GM21360 (cell line): Measurements from ENCODE around the gene NLRC5.
A peak's percentile ranks its signal among the peaks of the same experiment; 100 is the strongest.
"Not testable (repeated sequence)": the region's sequence is repeated elsewhere in the genome, so short reads cannot be mapped to it uniquely, and the experiment has no call there.

Experiments
- ATAC-seq: cut with Tn5 transposase; IDR thresholded peaks from one replicate; pipeline ENCODE4 v1.9.1; 2021; ENCODE audit warnings: mild to moderate bottlenecking, moderate library complexity; ENCODE audit not compliant: unreplicated experiment

Gene NLRC5

DNA sequence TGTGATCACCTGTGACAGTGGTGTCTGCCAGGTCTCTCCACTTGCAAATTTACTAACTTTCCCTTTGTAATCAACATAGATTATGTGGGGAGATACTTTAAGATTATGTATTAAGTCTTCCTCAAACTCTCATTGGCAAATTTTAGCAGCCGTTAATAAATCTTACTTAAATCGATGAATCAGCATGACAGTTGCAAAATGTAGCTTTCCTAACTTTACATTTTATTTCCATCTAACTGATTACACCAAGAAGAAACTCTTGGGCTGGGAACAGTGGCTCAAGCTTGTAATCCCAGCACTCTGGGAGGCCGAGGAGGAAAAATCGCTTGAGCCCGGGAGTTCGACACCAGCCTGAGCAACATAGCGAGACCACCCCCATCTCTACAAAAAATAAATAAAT, 79.7 kb downstream of the NLRC5 start:
- ATAC-seq: no peak

DNA sequence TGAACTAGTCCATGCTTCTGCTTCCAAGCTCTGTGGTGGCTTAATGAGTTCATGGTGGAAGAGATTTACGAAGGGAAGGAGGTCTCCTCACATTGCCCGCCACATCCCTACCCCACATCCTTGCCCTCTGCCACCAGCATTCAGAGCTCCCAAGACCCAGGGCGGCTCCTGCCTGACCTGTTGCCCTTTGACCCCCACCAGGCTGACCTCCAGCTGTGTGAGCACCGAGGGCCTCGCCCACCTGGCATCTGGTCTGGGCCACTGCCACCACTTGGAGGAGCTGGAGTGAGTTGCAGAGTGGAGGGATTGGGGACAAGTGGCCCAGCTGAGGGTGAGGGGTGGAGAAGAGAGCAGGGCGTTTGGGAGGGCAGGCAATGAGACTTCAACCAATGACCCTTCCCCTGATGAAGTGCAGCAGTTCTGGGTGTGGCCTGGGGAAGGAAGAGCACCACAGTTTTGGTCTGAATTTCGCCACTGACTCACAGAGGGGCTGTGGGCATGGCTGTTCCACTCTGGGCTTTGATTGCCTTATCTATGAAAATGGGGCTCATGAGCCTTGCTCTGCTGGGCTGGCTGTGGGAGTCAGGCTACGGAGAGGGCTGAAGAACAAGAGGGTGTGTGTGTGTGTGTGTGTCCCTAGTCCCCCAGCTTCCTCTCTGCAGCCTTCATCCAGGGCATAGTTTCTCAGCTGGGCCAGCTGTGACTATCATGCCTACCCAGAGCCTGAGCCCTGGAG, 80.4 kb downstream of the NLRC5 start:
- no peak for ATAC-seq

DNA sequence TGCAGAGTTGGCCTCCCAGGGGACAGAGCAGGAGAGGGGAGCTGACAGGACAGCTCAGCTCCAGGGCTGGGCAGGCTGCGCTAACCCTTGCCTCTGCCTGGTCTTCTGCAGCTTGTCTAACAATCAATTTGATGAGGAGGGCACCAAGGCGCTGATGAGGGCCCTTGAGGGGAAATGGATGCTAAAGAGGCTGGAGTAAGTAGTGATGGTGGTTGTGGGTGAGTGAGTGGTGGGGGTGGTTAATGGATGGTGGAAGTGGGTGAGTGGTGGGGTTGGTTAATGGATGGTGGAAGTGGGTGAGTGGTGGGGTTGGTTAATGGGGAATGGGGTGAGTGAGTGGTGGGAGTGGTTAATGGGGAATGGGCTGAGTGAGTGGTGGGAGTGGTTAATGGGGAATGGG, 81.1 kb downstream of the NLRC5 start:
- no peak for ATAC-seq

DNA sequence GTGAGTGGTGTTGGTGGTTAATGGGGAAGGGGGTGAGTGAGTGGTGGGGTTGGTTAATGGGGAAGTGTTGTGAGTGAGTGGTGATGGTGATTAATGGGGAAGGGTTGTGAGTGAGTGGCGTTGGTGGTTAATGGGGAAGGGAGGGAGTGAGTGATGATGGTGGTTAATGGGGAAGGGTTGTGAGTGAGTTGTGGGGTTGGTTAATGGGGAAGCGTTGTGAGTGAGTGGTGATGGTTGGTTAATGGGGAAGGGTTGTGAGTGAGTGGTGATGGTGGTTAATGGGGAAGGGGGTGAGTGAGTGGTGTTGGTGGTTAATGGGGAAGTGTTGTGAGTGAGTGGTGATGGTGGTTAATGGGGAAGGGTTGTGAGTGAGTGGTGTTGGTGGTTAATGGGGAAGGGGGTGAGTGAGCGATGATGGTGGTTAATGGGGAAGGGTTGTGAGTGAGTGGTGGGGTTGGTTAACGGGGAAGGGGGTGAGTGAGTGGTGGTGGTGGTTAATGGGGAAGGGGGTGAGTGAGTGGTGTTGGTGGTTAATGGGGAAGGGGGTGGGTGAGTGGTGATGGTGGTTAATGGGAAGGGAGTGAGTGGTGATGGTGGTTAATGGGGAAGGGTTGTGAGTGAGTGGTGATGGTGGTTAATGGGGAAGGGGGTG, 81.8 kb downstream of the NLRC5 start:
- not testable (repeated sequence) for ATAC-seq

DNA sequence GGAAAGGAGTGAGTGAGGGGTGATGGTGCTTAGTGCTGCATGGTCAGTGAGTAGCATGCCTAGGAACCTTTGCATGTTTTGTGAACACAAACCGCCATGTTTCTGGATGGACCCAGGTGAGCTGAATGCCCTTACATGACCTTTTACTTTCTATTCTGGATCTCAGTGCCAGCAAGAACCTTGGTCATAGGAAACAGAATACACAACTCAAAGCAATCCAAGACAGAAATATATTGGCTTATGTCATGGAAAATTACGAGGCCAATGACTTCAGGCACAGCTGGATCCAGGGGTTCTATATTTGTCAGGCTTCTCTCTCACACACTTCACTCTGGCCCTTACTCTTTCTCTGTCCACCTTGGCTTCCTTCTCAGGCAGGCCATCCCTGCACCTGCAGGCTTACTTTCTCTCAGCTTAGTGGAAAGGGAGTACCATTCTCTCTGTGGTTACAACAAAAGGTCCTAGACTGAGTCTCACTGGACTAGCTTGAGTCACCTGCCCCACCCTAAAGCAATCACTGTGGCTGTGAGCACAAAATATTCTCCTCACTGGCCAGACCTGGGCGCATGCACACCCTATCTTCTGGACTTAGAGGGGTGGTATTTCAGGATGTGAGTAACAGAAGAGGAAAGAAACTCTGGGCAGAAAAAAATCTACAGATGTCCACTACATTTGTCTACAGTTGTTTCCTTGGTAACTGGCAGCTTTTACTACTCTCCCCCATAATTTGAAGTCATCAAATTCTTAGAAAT, 82.7 kb downstream of the NLRC5 start:
- ATAC-seq: no peak

DNA sequence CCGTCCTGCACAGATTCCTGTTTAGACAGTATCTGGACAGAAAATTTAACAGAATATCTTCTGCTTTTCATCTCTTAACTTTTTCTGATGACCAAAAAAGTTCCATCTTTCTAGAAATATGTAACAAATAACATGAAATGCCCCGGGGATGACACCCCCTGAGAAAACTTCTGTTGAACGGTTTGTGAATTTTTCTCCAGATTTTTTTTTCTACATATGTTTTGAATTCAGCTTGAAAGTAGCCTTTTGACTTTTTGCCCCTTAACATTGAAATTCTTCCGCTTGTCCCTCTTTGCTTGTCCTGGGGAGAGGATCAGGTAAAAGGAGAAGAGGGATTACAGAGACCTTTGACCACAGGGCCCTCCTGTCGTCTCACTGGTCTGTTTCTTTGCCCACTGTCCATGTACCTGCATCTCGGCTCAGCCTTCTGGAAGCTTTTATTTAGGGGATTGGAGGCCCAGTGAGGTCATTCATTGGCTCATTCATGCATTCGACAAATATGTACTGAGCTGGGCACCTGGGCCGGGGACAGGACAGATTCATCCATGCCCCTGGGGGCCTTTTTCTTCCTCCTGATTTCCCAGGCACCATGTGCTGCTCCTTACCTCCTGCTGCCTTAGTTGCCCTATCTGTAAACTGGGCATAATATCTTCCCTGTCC, 83.4 kb downstream of the NLRC5 start:
- no peak for ATAC-seq

DNA sequence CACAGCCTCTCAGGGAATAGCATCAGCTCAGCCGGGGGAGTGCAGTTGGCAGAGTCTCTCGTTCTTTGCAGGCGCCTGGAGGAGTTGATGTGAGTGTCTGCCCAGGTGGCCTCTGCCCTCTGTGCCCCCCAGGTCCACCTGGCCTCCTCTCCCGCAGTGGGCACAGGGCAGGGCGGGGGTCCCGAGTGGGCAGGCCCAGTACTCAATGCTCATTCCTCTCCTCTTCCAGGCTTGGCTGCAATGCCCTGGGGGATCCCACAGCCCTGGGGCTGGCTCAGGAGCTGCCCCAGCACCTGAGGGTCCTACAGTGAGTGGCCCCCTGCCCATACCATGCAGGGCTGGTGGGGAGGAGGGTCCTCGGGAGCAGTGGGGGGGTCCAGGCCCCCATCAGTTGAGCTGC, 88.4 kb downstream of the NLRC5 start:
- no peak for ATAC-seq

DNA sequence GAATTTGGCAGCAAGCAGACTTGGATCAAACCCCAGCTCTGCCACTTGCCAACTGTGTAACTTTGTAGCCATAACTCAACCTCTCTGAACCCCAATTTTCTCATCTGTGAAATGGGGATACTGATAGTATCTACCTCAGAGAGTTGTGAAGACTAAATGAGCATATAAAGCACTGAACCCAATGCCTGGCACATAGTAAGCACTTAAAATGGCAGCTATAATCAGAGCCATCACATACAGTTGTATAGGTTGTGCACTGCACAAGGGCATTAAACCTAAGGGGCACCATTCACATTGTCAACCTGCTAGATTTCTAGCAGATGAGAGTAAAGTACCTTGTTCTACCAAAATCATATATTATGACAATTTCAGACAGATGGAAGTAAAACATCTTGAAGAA, 92.4 kb downstream of the NLRC5 start:
- no peak for ATAC-seq

DNA sequence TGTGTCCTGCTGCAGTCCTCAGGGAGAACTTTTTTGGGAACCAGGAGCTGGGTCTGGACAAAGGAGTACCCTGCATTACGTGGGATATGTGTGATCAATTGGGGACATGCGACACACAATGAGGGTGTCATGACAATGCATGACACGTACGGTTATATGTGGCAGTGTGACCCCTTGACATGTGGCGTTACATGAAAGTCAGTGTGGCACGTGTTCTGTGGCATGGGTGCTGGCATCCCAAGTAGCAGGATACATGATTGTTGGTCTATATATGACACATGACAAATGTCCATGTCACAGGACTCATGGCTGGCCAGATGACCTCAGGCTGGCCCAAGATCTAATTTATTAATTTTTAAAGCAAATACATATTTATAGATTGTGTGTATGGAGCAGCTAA, 93.3 kb downstream of the NLRC5 start:
- ATAC-seq: no peak

DNA sequence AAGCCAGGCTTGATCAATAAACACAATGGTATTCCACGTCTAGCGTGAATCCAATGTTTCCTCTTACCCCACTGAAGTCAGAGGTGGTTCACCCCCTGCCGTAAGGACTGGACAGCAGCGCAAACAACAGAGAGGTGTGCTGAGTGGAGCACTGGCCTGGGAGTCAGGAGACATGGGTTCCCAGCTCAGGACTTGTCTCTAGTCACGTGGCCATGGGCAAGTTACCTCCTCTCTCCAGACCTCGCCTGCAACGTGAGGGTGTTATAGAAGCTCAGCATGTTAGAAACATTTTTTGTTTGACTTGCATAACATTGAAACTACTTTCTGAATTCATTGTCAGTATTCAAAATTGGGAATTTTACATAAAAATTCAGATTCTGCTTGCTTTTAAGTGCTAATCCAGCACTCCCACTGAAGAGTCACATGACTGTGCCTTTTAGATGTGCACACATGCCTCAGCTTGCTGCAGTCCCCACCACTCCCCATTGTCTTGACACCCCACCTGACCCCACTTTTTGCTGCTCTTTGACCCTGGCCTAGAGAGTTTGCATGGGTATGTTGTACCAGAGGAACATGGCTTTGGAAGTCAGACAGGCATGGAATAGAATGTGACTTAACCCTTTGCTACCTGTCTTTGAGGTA, 94.2 kb downstream of the NLRC5 start:
- no peak for ATAC-seq

DNA sequence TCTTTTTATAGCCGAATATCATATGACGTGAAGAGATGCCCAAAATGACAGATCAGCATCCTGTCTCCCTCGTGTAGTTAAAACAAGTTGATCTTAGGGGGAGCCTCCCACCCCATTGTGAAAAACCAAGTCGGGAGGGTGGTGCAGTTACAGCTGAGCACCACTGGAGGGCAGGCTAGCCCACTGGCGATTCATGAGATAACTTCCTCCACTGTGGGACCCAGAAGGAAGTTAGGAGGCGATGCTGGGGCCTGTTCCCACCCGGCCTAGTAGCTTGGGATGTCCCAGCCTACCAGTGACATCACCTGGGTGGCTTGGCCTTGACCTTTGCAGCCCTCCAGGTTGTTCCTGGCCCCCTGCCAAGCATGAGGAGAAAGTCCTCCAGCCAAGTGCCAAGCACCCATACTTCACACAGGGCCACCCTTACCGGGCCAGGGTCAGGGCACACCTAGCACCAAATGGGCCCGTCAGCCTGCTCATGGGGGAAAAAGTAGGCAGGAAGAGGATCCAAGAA, 95.0 kb downstream of the NLRC5 start:
- ATAC-seq: no peak

DNA sequence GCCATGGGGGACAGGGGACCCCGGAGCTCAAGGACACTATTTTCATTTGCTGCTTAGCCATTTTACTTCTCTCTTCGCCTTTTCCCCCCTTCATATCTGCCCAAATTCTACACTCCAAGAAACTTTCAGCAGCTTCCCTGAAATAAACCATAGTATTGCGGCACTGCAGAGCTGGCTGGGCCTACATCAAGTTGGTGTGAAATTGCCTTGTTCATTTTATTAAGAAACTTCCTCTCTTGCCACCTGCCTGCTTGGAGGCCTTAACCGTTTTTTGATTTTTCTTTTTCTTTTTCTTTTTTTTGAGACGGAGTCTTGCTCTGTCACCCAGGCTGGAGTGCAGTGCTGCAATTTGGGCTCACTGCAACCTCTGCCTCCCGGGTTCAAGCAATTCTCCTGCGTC, 95.6 kb downstream of the NLRC5 start:
- ATAC-seq: no peak

DNA sequence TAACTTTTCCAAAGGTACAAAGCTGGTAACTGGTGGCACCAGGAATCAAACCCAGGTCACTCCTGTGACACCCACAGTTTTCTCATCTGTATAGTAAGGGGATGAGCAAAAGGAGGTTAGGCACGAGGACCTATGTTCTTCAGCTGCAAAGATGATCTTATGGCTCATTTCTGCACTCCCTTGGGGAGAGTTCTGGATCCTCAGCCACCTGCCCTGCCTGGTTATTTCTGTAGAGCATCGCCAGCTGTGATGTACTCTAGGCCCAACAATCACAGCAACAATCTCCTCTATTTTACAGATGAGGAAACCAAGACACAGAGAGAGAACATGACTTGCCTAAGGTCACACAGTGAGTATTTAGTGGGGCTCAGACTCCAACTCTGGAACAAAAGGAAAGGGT, 97.6 kb downstream of the NLRC5 start:
- ATAC-seq: no peak

DNA sequence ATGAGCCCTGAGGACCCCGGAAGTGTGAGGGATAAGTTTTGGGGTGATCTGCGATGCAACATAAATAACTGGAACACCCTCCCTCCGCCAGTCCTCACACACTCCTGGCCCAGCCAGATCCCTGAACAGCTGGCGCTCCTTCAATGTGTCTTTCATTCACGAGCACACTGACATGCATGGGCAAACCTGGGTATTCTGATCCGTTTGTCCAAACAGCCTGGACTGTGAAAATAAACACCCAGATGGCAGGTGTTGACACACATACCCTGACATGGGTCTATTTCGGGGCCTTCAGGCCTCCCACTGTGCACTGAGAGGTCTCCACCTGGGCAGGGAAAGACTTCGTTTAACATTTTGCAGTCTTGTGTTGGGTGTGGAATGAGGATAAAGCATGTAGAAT, 100.0 kb downstream of the NLRC5 start:
- ATAC-seq: no peak

DNA sequence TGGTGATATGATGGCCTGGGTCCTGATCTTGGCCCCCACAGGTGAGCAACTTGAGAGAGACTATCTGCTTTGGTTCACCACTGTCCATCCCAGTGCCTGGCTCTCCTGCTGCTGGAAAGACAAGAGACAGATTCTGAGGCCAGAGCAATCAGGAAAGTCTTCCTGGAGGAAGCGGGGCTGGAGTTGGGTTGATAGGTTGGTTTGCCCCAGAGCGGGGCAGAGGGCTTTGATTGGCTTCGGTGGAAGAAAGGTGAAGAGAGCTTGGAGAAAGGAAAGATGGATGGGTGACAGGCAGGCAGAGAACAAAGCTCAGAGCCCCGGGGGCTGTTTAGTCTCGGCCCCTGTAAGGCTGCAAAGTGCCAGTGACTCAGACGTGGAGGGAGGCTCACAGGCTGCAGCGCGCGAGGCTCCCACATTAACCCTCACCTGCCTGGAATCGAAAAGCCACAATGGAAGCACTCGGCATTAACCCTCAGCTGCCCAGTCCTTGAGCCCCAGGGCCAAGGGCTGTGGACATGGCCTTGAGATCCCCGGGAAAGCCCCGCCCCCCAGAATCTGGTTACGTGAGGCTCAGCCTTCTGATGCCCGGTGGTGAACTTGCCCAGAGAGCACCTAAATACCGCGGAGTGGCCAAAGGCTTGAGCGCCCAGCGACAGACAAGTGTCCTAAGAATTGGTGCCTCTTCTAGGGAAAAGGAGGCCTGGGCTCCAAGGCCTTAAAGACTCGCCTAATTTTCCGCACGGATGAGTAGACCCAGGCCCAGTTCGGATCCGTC, 102.0 kb downstream of the NLRC5 start:
- ATAC-seq: no peak

DNA sequence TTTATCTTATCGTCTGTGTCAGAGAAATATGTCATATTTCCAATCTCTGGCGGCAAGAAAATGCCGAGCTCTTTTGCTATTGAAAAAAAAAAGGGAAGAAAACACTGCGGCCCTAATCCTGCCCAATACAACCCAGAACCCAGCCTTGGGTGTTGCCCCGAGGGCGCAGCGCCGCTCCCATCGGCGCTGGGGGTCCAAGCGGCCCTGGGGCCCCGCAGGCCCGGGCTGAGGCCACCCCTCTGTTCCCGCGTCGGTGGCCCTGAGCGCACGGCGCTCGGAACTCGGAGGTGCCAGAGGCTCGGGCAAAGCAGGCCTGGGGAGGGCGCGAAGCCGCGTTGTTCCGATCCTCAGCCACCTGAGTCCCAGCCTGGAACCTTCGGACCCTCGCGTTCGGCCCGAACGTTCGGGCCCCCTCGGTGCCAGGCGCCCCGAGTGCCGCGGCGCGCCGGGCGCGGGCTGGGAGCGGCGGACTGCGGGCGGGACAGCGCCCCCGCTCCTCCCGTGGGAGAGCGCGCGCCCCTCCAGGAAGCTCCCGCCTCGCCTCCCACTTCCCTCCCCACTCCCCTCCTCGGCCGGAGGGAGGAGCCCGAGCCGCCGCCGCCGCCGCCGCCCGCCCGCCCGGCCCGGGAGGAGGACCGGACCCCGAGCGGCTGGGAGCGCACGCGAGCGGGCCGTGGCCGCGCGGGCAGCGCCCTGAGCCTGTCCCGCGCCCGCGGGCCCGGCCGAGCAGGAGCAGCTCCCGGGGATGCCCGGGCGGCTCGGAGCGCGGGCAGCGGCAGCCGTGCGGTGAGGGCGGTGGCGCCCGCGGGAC, 102.8 kb downstream of the NLRC5 start, which contains the start of gene CPNE2:
CPNE2 (plus strand) TSS at position 609 of the 811 bp plus-strand sequence. CDS start 18,160 bp downstream, outside the sequence.
- ATAC-seq: peak; percentile 43

DNA sequence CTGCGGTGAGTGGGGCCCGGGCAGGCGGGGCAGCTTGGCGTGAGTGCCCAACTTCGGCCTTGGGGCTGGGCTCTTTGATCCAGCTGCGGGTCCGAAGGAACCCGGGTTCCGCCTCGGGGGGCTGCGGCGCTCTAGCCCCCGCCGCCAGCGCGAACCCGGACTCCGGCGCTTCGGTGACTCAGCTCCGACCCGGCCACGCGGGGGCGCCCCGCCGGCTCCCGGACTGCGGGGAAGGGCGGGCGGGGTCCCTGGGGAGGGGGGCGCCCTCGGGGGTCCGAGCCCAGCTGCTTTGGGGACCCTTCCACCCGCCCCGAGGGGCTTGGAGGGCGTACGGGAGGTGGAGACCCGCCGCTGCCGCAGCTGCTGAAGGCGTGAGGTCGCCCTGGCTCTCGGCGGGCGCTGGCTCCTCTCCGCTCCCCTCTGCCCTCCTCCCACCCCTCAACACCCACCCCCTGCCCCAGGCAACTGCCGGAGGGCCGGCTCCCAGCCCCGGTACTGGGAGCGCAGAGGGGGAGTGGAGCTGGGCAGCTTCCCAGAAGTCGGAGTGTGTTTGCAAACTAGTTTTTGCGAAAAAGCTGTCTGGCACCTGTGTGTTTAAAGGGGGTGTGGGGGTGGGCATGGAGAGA, 103.5 kb downstream of the NLRC5 start:
- peak; percentile 53 for ATAC-seq

DNA sequence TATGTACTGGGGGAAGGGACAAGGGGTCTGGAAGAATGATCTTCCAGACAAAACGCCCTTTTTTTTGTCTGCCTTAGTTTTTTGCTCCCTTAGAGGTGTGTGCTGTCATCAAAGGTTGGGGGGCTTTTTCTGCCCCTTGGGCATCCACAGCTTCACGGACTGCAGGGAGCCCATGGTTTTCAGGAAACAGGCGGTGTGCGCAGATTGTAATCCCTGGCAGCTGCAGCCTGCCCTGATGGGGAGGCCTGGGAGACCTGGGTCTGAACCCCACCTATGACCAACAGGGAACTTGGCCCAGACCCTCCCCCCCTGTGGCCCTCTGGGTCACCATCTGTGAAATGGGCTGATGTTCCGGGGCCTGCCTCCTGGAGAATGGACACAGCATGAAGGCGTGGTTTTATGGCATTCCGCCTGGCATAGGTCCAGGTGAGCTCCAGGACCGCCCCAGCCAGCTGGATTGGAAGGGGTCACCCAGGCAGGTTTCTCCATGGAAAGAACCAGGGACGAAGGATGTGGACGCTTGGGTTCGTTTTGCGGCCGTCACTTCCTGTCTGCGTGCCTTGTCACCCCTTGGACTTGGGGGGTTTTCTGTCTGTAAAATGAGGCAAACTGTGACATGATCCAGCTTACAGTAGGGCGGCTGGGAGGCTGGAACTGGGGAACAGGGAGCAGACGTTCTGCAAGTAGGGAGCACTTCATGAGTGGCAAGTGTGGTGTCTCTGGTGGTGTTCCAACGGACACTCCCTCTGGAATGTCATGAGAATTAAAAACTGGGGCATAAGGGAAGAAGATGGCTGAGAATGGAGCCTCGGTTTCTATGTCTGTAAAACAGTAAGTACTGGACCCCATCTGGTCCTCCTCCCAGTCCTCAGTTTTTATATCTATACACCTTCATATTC, 104.6 kb downstream of the NLRC5 start:
- ATAC-seq: no peak
